Measurements from ENCODE around the gene KIRREL3.

- TF ChIP-seq POLR2A (IDR thresholded peaks at IDR 0.05; ENCODE audit: low read depth, low read length), result no peak
- no peak for TF ChIP-seq TAF1 (IDR thresholded peaks at IDR 0.05; ENCODE audit: low read depth, low read length)
- TF ChIP-seq POLR2AphosphoS5 (IDR thresholded peaks at IDR 0.05; ENCODE audit: low read depth, low read length), result no peak
Observed at GRCh38 chr11:126567419-126567818, 433.2 kb downstream of the KIRREL3 start.
